ENCODE data around the gene THSD7A. TPM values are rescaled to one million over a fixed set of nuclear protein-coding genes. Genes with fewer than 3 reads are reported as not detected.

THSD7A gene
- total RNA-seq, 1 donor from 2014 or later = 0.28 TPM

DNA sequence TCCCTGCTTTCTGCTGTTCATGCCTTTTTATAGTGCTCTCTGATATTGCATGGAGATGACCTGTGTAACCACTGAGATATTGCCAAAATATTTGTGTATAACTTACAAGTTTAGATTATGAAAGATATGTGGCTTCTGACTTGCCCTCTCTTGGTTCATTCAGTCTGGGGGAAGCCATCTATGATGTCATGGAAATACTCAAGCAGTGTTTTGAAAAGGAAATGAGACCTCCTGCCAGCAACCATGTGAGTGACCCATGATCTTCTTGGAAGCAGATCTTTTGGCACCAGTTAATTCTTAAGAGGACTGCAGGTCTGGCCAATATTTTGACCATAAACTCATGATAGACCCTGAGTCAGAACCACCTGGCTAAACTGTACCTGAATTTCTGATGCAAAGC, 183.0 kb downstream of the THSD7A start:
- Histone ChIP-seq H4K20me1 (ENCODE audit: low read depth) (no peaks in the 10 kb centered on the region), H3K4me2 (no peak overlapping the region), H3F3A (ENCODE audit: low read depth) (no peaks in the 10 kb centered on the region), H3K36me3 (no peaks in the 10 kb centered on the region), H3K79me2 (ENCODE audit: low read depth) (no peaks in the 10 kb centered on the region), H3K4me3 (no peak overlapping the region), H3K27me3 (no peaks in the 10 kb centered on the region), H3K4me1 (no peaks in the 10 kb centered on the region), H3K27ac (no peak overlapping the region), H3K9ac (no peak overlapping the region), H2AFZ (replicated peaks) (no peak overlapping the region), H3K9me3 (ENCODE audit: low read depth) (no peaks in the 10 kb centered on the region)
- Mint-ChIP-seq H3K27ac (no peak overlapping the region), H3K36me3 (no peaks in the 10 kb centered on the region), H3K9me3 (no peaks in the 10 kb centered on the region), H3K4me1 (no peaks in the 10 kb centered on the region), H3K27me3 (ENCODE audit: insufficient read depth, low read depth) (no peaks in the 10 kb centered on the region), H3K4me3 (no peak overlapping the region)
- no peak for DNase-seq (ENCODE audit: low spot score)
- TF ChIP-seq EZH2 (IDR thresholded peaks at IDR 0.05) (no peak), EZH2phosphoT487 (IDR thresholded peaks at IDR 0.05) (no peak), CTCF (IDR thresholded peaks at IDR 0.05) (no peak)

- Histone ChIP-seq H3F3A (ENCODE audit: low read depth) (no peaks in the 10 kb centered on the region), H3K9me3 (ENCODE audit: low read depth) (no peaks in the 10 kb centered on the region), H3K4me3 (no peak overlapping the region), H3K4me2 (no peak overlapping the region), H3K79me2 (ENCODE audit: low read depth) (no peaks in the 10 kb centered on the region), H3K27ac (no peak overlapping the region), H3K4me1 (no peaks in the 10 kb centered on the region), H3K36me3 (no peaks in the 10 kb centered on the region), H3K27me3 (no peaks in the 10 kb centered on the region), H3K9ac (no peak overlapping the region), H4K20me1 (ENCODE audit: low read depth) (no peaks in the 10 kb centered on the region), H2AFZ (replicated peaks) (no peak overlapping the region)
- Mint-ChIP-seq H3K27ac (no peak overlapping the region), H3K4me3 (no peak overlapping the region), H3K27me3 (ENCODE audit: insufficient read depth, low read depth) (no peaks in the 10 kb centered on the region), H3K9me3 (no peaks in the 10 kb centered on the region), H3K4me1 (no peaks in the 10 kb centered on the region), H3K36me3 (no peaks in the 10 kb centered on the region)
- no peak for TF ChIP-seq EZH2 (IDR thresholded peaks at IDR 0.05)
- no peak for TF ChIP-seq EZH2phosphoT487 (IDR thresholded peaks at IDR 0.05)
- TF ChIP-seq CTCF (IDR thresholded peaks at IDR 0.05) = no peak
- no peak for DNase-seq (ENCODE audit: low spot score)
Measured at GRCh38 chr7:11648101-11648500, 183.9 kb downstream of the THSD7A start.

- no peaks in the 10 kb centered on the region for H3K36me3 Mint-ChIP-seq
- no peak overlapping the region for H3K27ac Mint-ChIP-seq
- Histone ChIP-seq H3K9me3 (ENCODE audit: low read depth) (no peaks in the 10 kb centered on the region), H3F3A (ENCODE audit: low read depth) (no peaks in the 10 kb centered on the region), H3K27me3 (no peaks in the 10 kb centered on the region), H3K9ac (no peak overlapping the region), H3K27ac (no peak overlapping the region), H3K4me3 (no peak overlapping the region), H2AFZ (replicated peaks) (no peak overlapping the region), H3K79me2 (ENCODE audit: low read depth) (no peaks in the 10 kb centered on the region), H3K36me3 (no peaks in the 10 kb centered on the region), H4K20me1 (ENCODE audit: low read depth) (no peaks in the 10 kb centered on the region), H3K4me2 (no peak overlapping the region), H3K4me1 (no peaks in the 10 kb centered on the region)
- no peak overlapping the region for H3K4me3 Mint-ChIP-seq
- no peaks in the 10 kb centered on the region for H3K27me3 Mint-ChIP-seq (ENCODE audit: insufficient read depth, low read depth)
- TF ChIP-seq CTCF (IDR thresholded peaks at IDR 0.05) (no peak), EZH2 (IDR thresholded peaks at IDR 0.05) (no peak), EZH2phosphoT487 (IDR thresholded peaks at IDR 0.05) (no peak)
- H3K9me3 Mint-ChIP-seq = no peaks in the 10 kb centered on the region
- no peak for DNase-seq (ENCODE audit: low spot score)
- peaks cover 3% of the 10 kb centered on the region for H3K4me1 Mint-ChIP-seq
Measured at GRCh38 chr7:11642841-11643240, 189.2 kb downstream of the THSD7A start.

Data from neural progenitor cell (in vitro differentiated cells).